Lower leg skin (tissue), 3 donors: Measurements from ENCODE around the gene POLD4.

Experiments used
- CTCF ChIP-seq, 3 donors: fragments of 450-650 bp; IDR thresholded peaks; one replicate each; pipeline ENCODE4 v1.5.1; 2016; ENCODE audit warnings: antibody characterized with exemption in 3 of 3, mild to moderate bottlenecking in 3 of 3, moderate library complexity in 2 of 3
- POLR2A ChIP-seq, 2 donors: fragments of 450-650 bp; IDR thresholded peaks; one replicate each; pipeline ENCODE4 v1.6.1; 2016 to 2017; ENCODE audit warnings: antibody characterized with exemption in 2 of 2, mild to moderate bottlenecking in 1 of 2, moderate library complexity in 1 of 2

GRCh38 chr11:67371911-67372320 lies 18.6 kb upstream of the POLD4 start:
- TF ChIP-seq CTCF (IDR thresholded peaks at IDR 0.05), result no peak
- no peak for TF ChIP-seq POLR2A (IDR thresholded peaks at IDR 0.05)
